Activated CD4-positive, CD25-positive, alpha-beta regulatory T cell treated with anti-CD3 and anti-CD28 coated beads, Interleukin-2, amount 50 U/mL, for 24 hours (primary cell): ENCODE results near the gene ZFYVE9.

Experiments used
- ATAC-seq, 2 donors: fragments of 150-1000 bp; cut with Tn5 transposase; one replicate each; pipeline ENCODE4 v1.10.0; 2021; ENCODE audit warnings: mild to moderate bottlenecking in 1 of 2, moderate library complexity in 1 of 2

ZFYVE9 gene

DNA sequence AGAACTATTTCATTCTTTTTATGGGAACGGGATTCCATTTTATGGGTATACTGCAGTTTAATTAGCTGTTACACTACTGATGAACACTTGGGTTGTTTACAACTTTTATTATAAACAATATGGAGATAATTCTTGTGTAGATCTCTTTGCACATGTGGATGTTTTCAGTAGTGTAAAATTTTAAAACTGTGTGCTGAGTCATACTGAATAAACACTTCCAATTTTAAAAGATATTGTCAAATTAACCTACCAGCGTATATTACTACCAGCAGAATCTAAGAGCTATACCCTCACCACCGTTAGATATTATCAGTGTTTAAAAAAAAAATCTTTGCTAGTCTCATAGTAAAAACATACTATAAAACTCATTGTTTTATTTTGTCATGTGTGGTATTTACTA is 118.0 kb downstream of the ZFYVE9 start:
- ATAC-seq, result no peak

DNA sequence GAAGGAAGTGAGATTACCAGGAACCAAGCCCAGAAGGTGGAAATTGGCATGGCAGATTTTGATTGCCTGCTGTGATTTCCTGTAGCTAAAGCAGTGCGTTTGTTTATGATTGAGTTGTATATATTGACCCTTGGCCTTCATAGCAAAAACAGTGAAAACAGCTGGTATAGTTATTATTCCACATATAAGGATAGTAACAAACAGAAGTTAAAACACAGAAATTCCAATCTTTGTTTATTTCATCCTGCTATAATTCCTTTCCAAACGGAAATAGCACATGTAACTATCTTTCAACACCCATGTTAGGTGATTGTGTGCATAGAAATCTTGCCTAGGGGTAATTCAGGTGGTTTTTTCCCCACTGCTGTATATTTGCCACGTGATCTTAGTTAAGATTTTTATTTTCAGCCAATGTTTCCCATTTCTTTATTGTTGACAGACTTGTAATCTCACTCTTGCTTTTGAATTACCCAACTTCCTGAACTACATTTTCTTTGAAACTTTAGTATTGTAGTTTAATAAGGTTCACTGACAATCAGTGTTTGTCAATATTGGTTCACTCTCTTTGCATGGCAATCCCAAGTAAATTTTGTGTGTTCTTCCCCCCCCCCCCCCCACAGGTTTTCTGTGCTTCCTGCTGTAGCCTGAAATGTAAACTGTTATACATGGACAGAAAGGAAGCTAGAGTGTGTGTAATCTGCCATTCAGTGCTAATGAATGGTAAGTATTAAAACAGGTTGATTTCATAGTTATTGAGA is 121.4 kb downstream of the ZFYVE9 start:
- no peak for ATAC-seq

DNA sequence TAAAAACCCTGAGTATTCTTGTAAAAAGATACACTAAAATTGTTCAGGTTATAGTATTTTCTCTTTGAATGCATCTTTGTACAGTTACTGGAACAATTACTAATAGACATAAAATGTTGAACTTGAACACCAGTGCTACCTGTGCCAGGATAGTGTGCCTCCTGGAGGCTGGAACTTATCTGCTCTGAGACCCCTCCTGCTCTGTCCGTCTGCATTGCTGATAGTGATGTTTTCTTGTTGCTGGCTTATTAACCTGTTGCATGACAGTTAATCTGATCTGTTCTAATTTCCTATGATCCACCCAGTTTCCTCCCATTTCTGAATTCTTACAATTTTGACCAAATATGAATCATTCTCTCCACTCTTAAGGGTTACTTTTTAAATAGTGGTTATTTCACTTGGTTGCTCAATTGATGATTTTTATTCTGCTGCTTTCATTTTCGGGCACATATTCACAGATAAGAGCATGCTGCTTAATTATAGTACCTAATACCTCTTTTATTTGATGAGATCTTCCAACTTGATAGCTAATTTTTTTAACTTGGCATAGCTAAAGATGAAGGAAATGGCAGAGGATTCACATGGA is 122.7 kb downstream of the ZFYVE9 start:
- no peak for ATAC-seq

DNA sequence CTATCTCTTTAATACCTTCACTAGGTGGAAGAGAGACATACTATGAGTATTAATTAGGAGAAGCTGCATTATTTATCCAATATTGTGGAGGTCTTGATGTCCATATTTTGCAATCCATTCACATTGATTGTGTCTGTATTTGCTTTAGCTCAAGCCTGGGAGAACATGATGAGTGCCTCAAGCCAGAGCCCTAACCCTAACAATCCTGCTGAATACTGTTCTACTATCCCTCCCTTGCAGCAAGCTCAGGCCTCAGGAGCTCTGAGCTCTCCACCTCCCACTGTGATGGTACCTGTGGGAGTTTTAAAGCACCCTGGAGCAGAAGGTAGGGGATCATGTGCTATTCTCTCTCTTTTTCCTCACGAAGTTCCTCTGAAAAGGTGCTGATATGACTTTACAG is 124.6 kb downstream of the ZFYVE9 start:
- ATAC-seq, result no peak

DNA sequence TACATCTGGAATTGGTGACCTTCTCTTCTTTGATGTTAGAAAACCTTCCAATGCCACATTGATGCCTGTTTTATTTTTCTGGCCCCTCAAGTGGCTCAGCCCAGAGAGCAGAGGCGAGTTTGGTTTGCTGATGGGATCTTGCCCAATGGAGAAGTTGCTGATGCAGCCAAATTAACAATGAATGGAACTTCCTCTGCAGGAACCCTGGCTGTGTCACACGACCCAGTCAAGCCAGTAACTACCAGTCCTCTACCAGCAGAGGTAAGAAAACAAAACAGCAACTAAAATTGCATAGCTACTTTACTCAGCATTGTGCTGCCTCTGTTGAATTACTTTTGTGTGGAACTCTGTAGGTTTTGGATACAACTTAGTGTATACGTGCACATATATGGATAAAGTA is 126.5 kb downstream of the ZFYVE9 start:
- no peak for ATAC-seq

DNA sequence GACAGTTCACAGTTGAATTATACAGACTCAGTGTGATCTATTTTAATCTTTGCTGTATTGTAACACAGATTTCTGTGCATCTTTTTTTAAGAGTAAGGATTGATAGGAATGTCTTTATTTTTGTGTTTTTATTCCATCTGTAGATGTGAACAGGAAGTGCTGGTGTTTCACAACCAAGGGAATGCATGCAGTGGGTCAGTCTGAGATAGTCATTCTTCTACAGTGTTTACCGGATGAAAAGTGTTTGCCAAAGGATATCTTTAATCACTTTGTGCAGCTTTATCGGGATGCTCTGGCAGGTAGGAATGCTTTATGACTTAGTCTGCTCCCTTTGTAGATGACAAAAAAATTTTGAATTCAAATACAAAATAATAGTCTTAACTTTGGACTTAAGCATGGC is 139.6 kb downstream of the ZFYVE9 start:
- no peak for ATAC-seq

DNA sequence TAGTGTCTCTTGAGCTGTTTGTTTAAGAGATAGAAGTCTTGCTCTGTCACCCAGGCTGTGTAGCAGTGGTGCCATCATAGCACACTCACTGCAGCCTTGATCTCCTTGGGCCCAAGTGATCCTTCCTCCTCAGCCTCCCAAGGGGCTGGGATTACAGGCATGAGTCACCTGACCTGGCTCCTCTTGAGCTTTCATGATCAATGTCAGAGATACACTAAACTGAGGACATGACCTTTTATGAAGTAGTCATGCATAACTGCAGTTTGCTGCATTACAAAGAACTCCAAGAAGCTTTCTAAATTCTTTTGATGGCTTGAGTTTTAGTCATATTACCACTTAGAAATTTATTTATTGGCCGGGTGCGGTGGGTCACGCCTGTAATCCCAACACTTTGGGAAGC is 146.4 kb downstream of the ZFYVE9 start:
- no peak for ATAC-seq

DNA sequence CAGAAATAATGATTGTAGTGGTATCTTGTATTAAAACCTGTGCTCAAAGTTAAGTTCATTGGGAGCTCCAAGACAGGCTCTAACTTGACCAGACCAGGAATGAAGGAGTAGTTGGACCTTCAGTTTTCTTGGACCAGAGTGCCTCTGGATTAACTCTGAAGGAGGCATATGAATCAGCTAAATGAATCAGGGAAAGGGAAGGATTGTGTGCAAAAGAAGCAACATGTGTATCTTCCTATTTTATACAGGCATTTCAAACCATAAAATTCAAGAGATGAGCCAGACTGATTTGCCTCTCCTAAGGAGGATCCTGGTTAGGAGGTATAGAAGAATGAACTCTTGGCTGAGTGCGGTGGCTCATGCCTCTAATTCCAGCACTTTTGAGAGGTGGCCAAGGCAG is 152.7 kb downstream of the ZFYVE9 start:
- ATAC-seq, result no peak

DNA sequence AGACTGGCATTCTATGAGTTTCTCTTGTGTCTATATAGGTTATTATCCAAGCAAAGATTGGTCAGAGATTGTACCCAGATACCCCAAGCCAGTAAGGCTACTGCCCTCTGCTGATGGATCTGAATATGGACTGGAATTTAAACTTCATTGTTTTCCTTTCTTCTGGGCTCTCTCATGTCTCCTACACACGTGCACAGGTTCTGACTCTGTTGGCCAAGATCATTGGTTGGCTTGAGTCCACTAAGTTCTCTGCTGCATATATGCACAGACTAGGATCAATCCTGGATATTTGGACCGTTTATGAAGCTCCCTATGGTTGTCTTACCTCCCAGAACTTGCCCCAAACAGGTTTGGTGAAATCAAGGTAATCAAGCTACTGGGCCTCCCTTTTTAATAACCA is 154.5 kb downstream of the ZFYVE9 start:
- ATAC-seq, result no peak

DNA sequence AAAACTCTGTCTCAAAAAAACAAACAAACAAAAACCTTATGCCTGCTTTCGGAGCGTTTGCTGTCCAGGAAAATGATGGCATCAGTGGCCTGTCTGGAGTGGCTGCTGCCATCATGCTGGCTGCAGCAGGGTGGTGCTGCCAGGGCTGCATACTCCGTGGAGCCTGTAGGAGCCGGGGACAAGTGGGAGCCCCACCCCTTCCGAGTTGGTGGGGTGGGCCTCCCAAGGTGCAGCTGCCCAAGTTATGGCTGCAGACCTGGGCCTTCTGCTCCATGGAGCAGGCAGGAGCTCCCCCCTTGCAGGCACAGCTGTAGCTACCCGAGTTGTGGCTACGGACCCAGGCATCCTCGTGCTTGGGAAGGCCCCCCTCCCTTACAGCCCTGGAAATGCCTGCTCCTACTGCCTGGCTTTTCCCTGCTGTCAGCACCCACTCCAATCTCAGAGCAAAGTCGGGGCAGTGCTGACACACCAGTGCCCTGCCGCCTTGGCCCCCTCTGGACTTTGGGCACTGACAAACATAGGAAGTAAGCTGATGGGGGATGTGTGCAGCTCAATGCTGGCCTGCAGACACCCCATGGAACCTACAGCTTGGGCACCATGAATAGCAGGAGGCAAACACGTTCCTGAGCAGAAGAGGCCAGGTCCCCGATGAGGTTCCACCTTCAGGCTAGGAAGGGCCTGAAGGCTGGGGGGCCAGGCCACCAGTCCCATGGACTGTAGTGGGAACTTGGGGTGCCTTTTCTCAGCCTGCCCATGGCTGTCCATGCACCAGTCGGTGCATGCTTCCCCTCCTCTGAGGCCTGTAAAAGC is 163.7 kb downstream of the ZFYVE9 start:
- ATAC-seq, result no peak

DNA sequence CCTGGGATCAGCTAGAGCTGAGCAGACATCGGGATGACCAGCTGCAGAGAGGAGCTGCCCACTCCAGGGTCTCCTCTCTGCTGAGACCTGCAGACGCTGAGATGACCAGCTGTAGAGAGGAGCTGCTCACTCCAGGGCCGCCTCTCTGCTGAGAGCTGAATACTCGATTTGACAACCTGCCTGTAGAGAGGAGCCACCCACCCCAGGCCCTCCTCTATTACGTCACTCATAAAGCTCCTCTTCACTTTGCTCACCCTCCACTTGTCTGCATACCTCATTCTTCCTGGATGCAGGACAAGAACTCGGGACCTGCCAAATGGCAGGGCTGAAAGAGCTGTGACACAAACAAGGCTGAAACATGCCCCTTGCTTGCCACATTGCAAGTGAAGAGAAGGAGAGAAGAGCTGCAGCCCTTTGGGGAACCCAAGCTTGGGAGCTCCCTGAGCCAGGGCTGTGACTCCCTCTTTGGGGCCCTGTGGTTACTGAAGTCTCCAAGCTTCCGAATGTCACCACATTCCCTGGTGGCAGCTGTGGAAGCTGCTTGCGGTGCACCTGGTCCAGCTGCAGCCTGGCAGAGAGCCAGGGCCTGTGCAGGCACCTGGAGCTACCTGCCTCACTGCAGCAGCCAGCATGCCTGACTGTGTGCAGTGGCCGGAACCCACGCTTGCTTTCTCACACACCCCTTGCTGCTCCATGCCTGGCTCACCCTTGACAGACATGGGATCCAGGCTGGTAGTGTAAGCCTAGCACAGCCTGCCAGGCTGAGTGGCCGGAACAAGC is 164.5 kb downstream of the ZFYVE9 start:
- ATAC-seq, result no peak

DNA sequence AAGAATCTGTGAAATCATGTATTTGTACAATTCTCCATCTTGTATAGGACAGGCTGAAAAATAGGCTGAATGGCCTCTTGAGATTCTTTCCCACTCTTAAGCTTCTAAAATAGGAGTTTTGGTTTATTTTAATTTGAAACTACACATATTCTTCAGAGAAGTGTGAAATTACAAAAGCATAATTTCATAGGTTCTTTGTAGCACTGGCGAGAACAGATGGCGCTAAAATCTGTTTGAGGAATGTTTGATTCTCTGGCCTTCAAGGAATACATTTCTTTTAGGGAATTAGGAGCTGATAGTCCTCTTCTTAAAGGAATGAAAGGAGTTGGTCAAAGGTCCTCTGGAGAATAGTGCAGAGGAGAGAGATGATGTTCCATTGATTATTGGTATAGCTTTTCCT is 179.2 kb downstream of the ZFYVE9 start:
- no peak for ATAC-seq

DNA sequence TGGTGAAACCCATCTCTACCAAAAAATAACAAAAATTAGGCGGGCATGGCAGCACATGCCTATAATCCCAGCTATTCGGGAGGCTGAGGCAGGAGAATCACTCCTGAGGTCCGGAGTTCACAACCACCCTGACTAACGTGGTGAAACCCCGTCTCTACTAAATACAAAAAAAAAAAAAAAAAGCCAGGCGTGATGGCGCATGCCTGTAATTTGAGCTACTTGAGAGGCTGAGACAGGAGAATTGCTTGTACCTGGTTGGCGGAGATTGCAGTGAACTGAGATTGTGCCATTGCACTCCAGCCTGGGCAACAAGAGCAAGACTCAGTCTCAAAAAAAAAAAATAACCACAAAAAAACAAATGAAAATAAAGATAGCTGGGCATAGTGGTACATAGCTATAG is 181.8 kb downstream of the ZFYVE9 start:
- ATAC-seq, result no peak

DNA sequence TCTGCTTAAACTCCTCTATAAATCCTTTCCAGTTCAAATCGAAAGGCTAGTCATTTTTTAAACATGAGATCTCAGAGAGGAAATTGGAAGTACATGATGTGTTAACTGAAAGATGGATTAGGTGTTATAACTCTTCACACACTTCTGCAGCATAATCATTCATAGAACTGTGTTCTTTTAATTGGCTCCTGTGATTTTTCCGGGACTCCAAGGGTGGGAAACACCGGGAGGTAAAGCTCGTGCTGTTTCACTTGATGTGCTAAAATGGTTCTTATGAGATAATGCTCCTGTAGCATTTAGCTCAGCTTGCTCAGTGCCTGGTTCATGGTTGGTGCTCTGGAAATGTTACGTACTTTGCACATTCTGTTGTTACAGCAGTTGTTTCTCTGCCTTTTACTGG is 183.9 kb downstream of the ZFYVE9 start:
- no peak for ATAC-seq

DNA sequence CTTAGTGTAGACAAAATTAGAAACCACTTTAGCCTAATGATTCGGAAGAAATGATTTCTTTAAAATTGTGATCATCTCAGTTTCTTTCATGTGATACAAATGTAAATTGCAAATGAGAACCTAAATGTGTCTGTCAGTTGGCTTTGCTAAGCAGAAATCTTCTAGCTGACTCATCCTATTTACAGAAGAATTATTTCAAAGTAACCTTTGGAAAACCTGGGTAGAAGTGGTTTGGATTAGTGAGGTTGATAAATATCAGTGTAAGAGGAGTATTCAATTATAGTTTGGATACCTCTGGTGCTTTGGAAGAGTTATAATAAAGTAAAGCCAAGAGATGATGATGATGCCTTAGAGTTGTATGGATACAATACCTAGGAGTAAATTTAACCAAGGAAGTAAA is 186.7 kb downstream of the ZFYVE9 start:
- no peak for ATAC-seq

DNA sequence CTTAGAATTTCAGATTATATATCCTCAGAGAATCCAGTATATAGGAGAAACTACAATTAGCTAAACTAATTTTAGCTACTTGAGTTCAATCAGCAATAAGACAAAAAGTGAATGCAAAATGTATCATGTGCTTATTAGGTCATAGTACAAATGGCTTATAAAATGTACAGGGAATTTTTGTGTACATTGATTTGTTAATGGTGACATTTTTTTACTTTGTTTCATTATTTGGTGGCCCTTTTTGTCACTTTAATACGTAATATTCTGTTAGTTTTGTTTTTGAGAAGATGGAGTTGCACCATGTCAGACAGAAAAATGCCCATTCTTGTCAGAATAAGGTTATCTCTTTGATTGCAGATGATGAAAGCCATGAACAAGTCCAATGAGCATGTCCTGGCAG is 190.5 kb downstream of the ZFYVE9 start:
- no peak for ATAC-seq

DNA sequence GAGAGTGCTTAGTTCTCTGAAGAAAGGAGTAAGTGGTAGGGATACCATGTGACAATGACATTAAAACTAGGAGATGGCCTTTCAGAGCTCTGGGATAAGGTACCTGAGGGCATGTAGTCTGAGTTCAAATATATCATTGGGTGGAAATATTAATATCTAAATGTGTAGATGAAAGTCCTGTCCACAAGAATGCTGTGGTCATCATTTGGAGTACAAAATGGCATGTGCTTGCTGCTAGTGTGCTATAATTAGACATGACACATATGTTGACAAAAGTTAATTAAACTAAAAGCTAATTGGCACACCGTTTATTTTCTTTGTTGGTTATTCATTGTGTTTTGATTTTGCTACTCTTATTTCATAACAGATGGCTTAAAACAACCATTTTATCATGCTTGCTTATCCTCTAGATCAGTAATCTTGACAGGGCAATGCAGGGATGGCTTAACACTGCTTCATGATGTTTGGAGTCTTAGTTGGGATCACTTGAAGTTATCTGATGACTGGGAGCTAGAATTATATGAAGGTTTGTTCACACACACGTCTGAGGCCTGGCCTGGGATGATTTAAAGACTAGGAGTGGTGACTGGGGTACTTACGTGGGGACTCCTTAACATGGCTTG is 193.1 kb downstream of the ZFYVE9 start:
- no peak for ATAC-seq

DNA sequence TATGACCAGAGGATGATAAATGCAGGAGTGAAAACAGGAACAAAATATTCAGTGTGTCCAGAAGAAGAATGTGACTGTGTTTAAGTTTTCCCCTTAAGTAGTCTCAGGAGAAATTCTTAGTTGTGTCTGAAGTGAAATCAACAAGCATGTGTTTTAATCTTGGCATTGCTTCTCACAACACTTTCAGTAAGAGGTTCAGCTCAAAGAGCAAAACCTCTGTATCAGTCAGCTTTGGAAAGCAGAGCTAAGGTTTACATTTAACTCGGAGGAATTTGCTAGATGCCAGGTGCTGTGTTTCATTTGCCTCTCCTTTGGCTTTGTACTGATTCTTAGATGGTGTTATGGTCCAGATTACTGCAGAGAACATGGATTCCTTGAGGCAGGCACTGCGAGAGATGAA is 195.6 kb downstream of the ZFYVE9 start:
- ATAC-seq, result no peak

DNA sequence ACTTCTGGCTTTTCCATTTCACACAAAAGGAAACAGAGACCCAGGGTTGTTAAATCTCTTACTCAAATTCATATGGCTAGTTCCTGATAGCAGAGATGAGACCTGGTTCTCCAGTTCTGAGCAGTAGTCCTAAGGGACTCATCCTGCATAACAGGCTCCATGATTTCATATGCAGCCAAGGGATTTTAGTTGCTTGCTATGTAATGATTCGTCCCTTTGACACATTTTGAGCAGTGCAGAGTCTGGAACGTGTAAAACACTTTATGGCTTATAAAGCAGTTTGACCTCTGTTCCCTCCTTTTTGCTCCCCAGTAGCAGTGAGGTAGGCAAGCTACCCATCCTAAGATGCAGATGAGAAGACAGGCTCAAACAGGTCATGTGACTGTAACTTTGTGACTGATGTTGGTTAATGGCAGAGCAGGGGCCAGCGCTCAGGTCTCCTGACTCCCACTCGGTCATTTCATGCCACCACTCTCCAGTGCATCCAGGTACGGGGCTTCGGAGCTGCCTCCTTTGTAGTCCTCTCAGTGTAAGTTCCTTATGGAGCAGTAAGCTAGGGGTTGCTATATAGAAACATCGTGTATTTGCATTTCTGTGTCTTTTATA is 199.9 kb downstream of the ZFYVE9 start:
- no peak for ATAC-seq

DNA sequence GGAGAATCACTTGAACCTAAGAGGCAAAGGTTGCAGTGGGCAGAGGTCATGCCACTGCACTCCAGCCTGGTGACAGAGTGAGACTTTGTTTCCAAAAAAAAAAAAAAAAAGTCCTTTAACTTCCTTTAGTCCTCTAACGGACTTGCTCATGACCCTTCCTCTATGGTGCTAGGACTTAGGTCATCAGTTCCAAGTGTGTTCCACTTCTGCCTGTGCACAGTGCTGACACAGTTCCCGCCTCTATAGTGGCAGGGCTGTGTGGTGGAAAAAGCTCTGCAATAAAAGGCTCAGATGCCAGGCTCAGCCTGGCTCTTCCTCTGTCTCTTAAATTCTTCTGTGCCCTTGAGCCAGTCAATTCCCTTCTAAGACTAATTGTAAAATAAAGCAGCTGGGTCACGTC is 202.1 kb downstream of the ZFYVE9 start:
- ATAC-seq, result no peak

DNA sequence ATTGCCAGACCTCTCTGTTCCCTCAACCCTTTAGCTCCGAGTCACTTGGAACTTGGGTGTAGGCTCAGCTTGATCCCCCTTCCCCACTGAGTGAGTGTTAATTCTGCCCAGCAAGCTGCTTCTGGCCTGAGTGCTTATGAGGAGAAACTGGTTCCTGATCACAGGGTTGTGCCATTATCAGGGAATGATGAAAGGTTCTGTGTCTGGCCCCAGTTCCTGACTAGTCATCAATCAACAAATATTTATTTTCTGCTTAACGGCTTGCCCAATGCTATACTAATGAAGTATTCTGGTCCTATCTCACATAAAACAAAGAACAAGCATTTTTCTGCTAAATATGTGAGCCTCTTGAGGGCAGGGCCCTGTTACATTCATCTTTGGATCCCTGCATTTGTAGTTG is 203.4 kb downstream of the ZFYVE9 start:
- ATAC-seq, result no peak

DNA sequence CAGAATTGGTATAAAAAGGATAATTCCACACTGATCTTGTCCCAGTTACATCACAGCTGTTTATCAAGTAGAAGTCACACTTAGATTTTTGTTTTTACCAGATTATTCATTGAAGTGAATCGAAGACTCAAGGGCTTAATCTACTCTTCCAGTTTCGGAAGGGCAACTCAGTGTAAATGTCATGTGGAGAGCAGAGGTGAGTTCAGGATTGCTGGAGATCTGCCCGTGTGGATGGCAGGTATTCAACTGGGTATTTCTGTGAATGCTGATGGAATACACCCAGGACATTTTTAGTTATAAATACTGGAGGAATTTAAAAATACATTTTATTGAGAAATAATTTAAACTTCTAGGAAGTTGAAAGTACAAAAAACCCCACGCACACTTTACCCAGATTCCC is 204.8 kb downstream of the ZFYVE9 start:
- no peak for ATAC-seq
